Parathyroid adenoma (tissue), 2 donors: Measurements from ENCODE around the gene SLC5A2.
A peak's percentile ranks its signal among the peaks of the same experiment; 100 is the strongest.
"Not testable (repeated sequence)": the region's sequence is repeated elsewhere in the genome, so short reads cannot be mapped to it uniquely, and the experiment has no call there.

ENCODE experiments used
- H2AFZ ChIP-seq: fragments of 300-600 bp; sonication (generic); one replicate; pipeline ENCODE4 v1.7.0; 2017; ENCODE audit warnings: antibody characterized with exemption, mild to moderate bottlenecking
- H3K27ac ChIP-seq: fragments of 300-600 bp; sonication (generic); one replicate; pipeline ENCODE4 v1.7.0; 2017
- H3K27me3 ChIP-seq: fragments of 300-600 bp; sonication (generic); one replicate; pipeline ENCODE4 v1.7.0; 2017; ENCODE audit warnings: low read length; ENCODE audit not compliant: control insufficient read depth, insufficient read depth
- H3K36me3 ChIP-seq: fragments of 300-600 bp; sonication (generic); one replicate; pipeline ENCODE4 v1.7.0; 2017; ENCODE audit warnings: low read length; ENCODE audit not compliant: control insufficient read depth, insufficient read depth
- H3K4me1 ChIP-seq: fragments of 300-600 bp; sonication (generic); one replicate; pipeline ENCODE4 v1.7.0; 2017; ENCODE audit warnings: control low read depth
- H3K4me2 ChIP-seq: fragments of 300-600 bp; sonication (generic); one replicate; pipeline ENCODE4 v1.7.0; 2017; ENCODE audit warnings: low read length
- H3K4me3 ChIP-seq: fragments of 300-600 bp; sonication (generic); one replicate; pipeline ENCODE4 v1.7.0; 2017; ENCODE audit warnings: low read depth, low read length
- H3K79me2 ChIP-seq: fragments of 300-600 bp; sonication (generic); one replicate; pipeline ENCODE4 v1.7.0; 2017; ENCODE audit warnings: control low read depth
- H3K9ac ChIP-seq: fragments of 300-600 bp; sonication (generic); one replicate; pipeline ENCODE4 v1.7.0; 2017; ENCODE audit warnings: mild to moderate bottlenecking
- H3K9me3 ChIP-seq: fragments of 300-600 bp; sonication (generic); one replicate; pipeline ENCODE4 v1.7.0; 2017; ENCODE audit warnings: low read length; ENCODE audit not compliant: control insufficient read depth
- TF ChIP-seq, protein P1 (sequence below): fragments of 300-600 bp; sonication (generic); IDR thresholded peaks from one replicate; pipeline ENCODE4 v1.7.0; 2017; ENCODE audit warnings: antibody characterized with exemption, mild to moderate bottlenecking
- donor health status: primary hyperparathyroidism.

The SLC5A2 gene

DNA sequence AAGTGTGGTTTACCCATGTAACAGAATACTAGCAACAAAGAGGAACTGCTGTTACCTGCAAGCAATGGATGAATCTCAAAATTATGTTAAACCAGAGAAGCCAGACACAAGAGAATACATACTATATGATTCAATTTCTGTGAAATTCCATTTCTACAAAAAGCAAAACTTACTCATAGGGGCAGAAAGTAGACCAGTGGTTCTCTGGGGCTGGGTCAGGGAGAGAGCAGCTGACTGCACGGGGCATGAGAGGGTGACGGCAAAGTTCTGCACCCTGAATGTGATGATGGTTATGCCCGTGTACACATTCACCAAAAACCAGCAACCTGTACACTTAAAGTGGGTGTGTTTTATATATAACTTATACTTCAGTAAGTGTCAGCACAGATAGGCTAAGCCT lies 43.4 kb upstream of the SLC5A2 start:
- H3K4me1 ChIP-seq: no peaks in the 10 kb centered on the region

DNA sequence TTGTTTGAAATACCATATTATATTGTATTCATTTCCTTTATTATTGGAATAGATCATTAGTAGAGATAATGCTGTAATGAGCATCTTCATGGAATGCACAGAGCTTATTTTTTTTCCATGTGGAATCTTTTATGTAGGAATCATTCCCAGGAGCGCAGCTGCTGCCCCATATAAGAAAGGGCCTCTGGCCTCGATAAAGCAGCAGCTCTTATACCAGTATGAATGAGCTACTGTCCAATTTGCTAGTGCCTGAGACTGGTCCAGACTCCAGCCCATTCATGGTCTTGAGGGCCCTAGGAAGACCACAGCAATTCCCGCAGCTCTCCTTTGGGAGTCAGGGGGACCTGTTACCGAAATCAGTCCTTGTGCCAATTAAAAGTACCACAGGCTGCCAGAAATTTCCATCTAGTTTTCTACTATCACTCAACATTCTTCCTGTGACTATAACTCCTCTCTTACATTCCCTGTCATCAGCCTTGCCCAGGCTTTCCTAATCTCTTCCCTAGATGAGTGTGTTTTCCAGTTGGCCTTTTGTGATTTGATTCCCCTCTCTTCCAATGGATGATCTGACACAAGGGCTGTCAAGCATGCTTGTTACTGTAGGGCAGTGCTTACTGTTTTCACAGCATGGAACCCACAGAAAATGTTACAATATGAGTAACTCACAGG lies 42.3 kb upstream of the SLC5A2 start:
- no peak overlapping the region for H3K4me2 ChIP-seq
- no peaks in the 10 kb centered on the region for H3K4me1 ChIP-seq
- no peak overlapping the region for H2AFZ ChIP-seq
- no peaks in the 10 kb centered on the region for H3K9me3 ChIP-seq
- TF ChIP-seq, protein P1, sequence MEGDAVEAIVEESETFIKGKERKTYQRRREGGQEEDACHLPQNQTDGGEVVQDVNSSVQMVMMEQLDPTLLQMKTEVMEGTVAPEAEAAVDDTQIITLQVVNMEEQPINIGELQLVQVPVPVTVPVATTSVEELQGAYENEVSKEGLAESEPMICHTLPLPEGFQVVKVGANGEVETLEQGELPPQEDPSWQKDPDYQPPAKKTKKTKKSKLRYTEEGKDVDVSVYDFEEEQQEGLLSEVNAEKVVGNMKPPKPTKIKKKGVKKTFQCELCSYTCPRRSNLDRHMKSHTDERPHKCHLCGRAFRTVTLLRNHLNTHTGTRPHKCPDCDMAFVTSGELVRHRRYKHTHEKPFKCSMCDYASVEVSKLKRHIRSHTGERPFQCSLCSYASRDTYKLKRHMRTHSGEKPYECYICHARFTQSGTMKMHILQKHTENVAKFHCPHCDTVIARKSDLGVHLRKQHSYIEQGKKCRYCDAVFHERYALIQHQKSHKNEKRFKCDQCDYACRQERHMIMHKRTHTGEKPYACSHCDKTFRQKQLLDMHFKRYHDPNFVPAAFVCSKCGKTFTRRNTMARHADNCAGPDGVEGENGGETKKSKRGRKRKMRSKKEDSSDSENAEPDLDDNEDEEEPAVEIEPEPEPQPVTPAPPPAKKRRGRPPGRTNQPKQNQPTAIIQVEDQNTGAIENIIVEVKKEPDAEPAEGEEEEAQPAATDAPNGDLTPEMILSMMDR: no peak
- H3K36me3 ChIP-seq: no peaks in the 10 kb centered on the region
- no peak overlapping the region for H3K9ac ChIP-seq
- no peak overlapping the region for H3K27ac ChIP-seq
- H3K4me3 ChIP-seq: no peak overlapping the region
- no peaks in the 10 kb centered on the region for H3K27me3 ChIP-seq
- peaks cover 4% of the 10 kb centered on the region for H3K79me2 ChIP-seq

More for the DNA sequence above, 43.4 kb upstream of the SLC5A2 start:
- Histone ChIP-seq H3K27ac (no peak overlapping the region), H2AFZ (no peak overlapping the region), H3K9ac (no peak overlapping the region), H3K4me2 (no peak overlapping the region), H3K4me3 (no peak overlapping the region), H3K27me3 (no peaks in the 10 kb centered on the region), H3K79me2 (peaks cover 4% of the 10 kb centered on the region), H3K9me3 (no peaks in the 10 kb centered on the region), H3K36me3 (no peaks in the 10 kb centered on the region)
- TF ChIP-seq, protein P1: no peak

DNA sequence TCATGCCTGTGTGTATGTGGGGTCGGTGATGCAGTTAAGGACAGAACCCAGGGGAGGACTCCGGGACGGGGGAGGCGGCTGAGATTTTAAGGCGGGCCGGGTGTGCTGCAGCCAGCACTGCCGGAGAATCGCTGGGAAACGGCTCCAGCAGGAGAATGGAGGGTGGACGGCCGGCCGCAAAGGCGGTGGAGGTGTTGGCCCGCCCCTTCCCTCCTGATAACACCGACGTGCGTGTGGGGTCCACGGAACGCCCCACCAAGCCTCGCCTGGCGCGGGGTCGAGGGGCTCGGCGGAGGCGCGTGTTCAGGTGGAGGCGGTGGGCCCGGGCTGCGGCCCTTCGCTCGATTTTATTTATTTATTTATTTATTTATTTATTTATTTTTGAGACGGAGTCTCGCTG lies 41.0 kb upstream of the SLC5A2 start:
- H3K4me2 ChIP-seq: no peak overlapping the region
- H3K4me3 ChIP-seq: no peak overlapping the region
- H2AFZ ChIP-seq: peak overlapping the region; percentile 95
- H3K36me3 ChIP-seq: no peaks in the 10 kb centered on the region
- no peak overlapping the region for H3K9ac ChIP-seq
- H3K4me1 ChIP-seq: no peaks in the 10 kb centered on the region
- H3K79me2 ChIP-seq: peaks cover 4% of the 10 kb centered on the region
- TF ChIP-seq, protein P1: no peak
- H3K27me3 ChIP-seq: no peaks in the 10 kb centered on the region
- H3K27ac ChIP-seq: no peak overlapping the region
- H3K9me3 ChIP-seq: no peaks in the 10 kb centered on the region

DNA sequence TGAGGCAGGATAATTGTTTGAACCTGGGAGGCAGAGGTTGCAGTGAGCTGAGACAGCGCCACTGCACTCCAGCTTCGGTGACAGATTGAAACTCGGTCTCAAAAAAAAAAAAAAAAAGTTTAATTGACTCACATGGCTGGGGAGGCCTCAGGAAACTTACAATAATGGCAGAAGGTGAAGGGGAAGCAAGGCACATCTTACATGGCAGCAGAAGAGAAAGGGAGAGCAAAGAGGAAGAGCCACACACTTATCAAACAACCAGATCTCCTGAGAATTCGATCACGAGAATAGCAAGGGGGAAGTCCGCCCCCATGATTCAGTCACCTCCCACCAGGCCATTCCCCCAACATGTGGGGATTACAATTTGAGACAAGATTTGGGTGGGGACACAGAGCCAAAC lies 37.0 kb upstream of the SLC5A2 start:
- not testable (repeated sequence) for H2AFZ ChIP-seq, H3K9ac ChIP-seq, H3K27ac ChIP-seq, H3K4me2 ChIP-seq, H3K9me3 ChIP-seq, H3K27me3 ChIP-seq, H3K36me3 ChIP-seq, H3K4me3 ChIP-seq, H3K4me1 ChIP-seq, H3K79me2 ChIP-seq

DNA sequence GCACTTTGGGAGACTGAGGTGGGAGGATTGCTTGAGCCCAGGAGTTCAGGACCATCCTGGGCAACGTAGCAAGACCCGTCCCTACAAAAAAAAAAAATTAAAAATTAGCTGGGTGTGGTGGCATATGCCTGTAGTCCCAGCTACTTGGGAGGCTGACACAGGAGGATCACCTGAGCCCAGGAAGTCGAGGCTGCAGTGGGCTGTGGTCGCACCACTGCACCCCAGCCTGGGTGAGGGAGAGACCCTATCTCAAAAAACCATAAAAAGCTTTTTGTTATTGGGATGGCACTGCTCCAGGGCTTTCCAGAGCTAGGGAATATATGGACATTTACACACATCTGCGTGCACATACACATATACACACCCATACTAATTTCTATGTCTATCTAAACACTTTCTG lies 31.7 kb upstream of the SLC5A2 start:
- no peaks in the 10 kb centered on the region for H3K9me3 ChIP-seq
- no peaks in the 10 kb centered on the region for H3K36me3 ChIP-seq
- peak overlapping the region; percentile 51 for H2AFZ ChIP-seq
- H3K9ac ChIP-seq: no peak overlapping the region
- H3K27ac ChIP-seq: peak overlapping the region; percentile 74
- H3K4me3 ChIP-seq: peak overlapping the region; percentile 4
- peak overlapping the region; percentile 4 for H3K4me2 ChIP-seq
- no peaks in the 10 kb centered on the region for H3K27me3 ChIP-seq
- TF ChIP-seq, protein P1: no peak
- H3K4me1 ChIP-seq: peaks cover 35% of the 10 kb centered on the region
- H3K79me2 ChIP-seq: peaks cover 20% of the 10 kb centered on the region
